Body of pancreas (tissue), 4 donors: ENCODE measurements around the gene S100A2.

Experiments used
- POLR2A ChIP-seq, 3 donors: fragments of 450-650 bp; IDR thresholded peaks; one replicate each; pipeline ENCODE4 v1.6.1; 2016; ENCODE audit warnings: antibody characterized with exemption in 3 of 3, mild to moderate bottlenecking in 2 of 3
- TF ChIP-seq, protein P1 (sequence below), 7 experiments: fragments of 450-650 bp in 4 of 7; fragments of 200-600 bp in 3 of 7; sonication (generic) in 3 of 7; IDR thresholded peaks; one replicate each; pipeline ENCODE4 v1.5.1; 2016 to 2019; ENCODE audit warnings: antibody characterized with exemption in 7 of 7

DNA sequence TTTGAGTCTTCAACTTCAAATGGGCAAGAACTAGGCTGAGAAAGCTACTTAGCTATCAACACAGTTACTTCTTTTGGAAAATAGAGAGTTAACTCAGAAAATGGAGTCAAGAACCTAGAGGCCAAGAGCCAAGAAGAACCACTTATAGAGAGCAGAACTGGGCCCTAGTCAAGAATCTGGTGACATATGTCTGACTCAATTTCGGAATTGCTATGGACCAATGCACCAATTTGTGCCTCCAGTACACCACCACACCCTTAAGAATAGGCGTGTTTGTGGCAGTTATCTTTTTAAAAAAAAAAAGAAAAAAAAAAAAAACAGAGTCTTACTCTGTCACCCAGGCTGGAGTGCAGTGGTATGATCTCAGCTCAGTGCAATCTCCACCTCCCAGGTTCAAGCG is 7.8 kb downstream of the S100A2 start:
- TF ChIP-seq, protein P1, sequence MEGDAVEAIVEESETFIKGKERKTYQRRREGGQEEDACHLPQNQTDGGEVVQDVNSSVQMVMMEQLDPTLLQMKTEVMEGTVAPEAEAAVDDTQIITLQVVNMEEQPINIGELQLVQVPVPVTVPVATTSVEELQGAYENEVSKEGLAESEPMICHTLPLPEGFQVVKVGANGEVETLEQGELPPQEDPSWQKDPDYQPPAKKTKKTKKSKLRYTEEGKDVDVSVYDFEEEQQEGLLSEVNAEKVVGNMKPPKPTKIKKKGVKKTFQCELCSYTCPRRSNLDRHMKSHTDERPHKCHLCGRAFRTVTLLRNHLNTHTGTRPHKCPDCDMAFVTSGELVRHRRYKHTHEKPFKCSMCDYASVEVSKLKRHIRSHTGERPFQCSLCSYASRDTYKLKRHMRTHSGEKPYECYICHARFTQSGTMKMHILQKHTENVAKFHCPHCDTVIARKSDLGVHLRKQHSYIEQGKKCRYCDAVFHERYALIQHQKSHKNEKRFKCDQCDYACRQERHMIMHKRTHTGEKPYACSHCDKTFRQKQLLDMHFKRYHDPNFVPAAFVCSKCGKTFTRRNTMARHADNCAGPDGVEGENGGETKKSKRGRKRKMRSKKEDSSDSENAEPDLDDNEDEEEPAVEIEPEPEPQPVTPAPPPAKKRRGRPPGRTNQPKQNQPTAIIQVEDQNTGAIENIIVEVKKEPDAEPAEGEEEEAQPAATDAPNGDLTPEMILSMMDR (IDR thresholded peaks at IDR 0.05): no peak
- no peak for TF ChIP-seq POLR2A (IDR thresholded peaks at IDR 0.05)
